ENCODE data around the gene UST.
A peak's percentile ranks its signal among the peaks of the same experiment; 100 is the strongest.

The UST gene

GRCh38 chr6:148737806-148738205, 9.0 kb upstream of the UST start:
- WGBS, 2 experiments (ENCODE audit: insufficient coverage in 2 of 2), result 100% methylated on average over 2 of the region's 4 CpGs; no CpG with 5 or more reads in 1 of the 2 experiments
- H3K9me3 ChIP-seq (ENCODE audit: control insufficient read depth, low read length), result no peaks in the 10 kb centered on the region
- H3K4me1 ChIP-seq (ENCODE audit: control insufficient read depth, insufficient read depth, low read length, poor library complexity, severe bottlenecking), result no peaks in the 10 kb centered on the region
- no peak overlapping the region for H3K4me3 ChIP-seq (ENCODE audit: extremely low read depth, insufficient read depth, low read length, poor library complexity, severe bottlenecking)
- H3K27ac ChIP-seq (ENCODE audit: low read depth, low read length, severe bottlenecking), result no peak overlapping the region
- no peaks in the 10 kb centered on the region for H3K36me3 ChIP-seq (ENCODE audit: control insufficient read depth, insufficient read depth, low read length)

- 94 to 97% methylated on average over 8 of the region's 14 CpGs for WGBS, 2 experiments (ENCODE audit: insufficient coverage in 2 of 2)
- Histone ChIP-seq H3K4me3 (ENCODE audit: extremely low read depth, insufficient read depth, low read length, poor library complexity, severe bottlenecking) (no peak overlapping the region), H3K27ac (ENCODE audit: low read depth, low read length, severe bottlenecking) (no peak overlapping the region), H3K9me3 (ENCODE audit: control insufficient read depth, low read length) (no peaks in the 10 kb centered on the region), H3K4me1 (ENCODE audit: control insufficient read depth, insufficient read depth, low read length, poor library complexity, severe bottlenecking) (peaks cover 2% of the 10 kb centered on the region), H3K36me3 (ENCODE audit: control insufficient read depth, insufficient read depth, low read length) (no peaks in the 10 kb centered on the region)
Measured at GRCh38 chr6:148738946-148739821, 7.6 kb upstream of the UST start.

- WGBS, 2 experiments (ENCODE audit: insufficient coverage in 2 of 2), result 89 to 94% methylated on average over 3 of the region's 3 CpGs
Measured at GRCh38 chr6:148739822-148740128, 7.1 kb upstream of the UST start.

GRCh38 chr6:148743476-148743875, 3.4 kb upstream of the UST start:
- no peaks in the 10 kb centered on the region for H3K36me3 ChIP-seq (ENCODE audit: control insufficient read depth, insufficient read depth, low read length)
- no peak overlapping the region for H3K27ac ChIP-seq (ENCODE audit: low read depth, low read length, severe bottlenecking)
- H3K4me1 ChIP-seq (ENCODE audit: control insufficient read depth, insufficient read depth, low read length, poor library complexity, severe bottlenecking), result peaks cover 7% of the 10 kb centered on the region
- WGBS, 2 experiments (ENCODE audit: insufficient coverage in 2 of 2), result 89 to 100% methylated on average over 4 of the region's 4 CpGs
- H3K4me3 ChIP-seq (ENCODE audit: extremely low read depth, insufficient read depth, low read length, poor library complexity, severe bottlenecking), result no peak overlapping the region
- no peaks in the 10 kb centered on the region for H3K9me3 ChIP-seq (ENCODE audit: control insufficient read depth, low read length)

More at GRCh38 chr6:148739822-148740128, 7.1 kb upstream of the UST start:
- H3K27ac ChIP-seq (ENCODE audit: low read depth, low read length, severe bottlenecking), result no peak overlapping the region
- no peak overlapping the region for H3K4me3 ChIP-seq (ENCODE audit: extremely low read depth, insufficient read depth, low read length, poor library complexity, severe bottlenecking)
- no peaks in the 10 kb centered on the region for H3K9me3 ChIP-seq (ENCODE audit: control insufficient read depth, low read length)
- H3K36me3 ChIP-seq (ENCODE audit: control insufficient read depth, insufficient read depth, low read length), result no peaks in the 10 kb centered on the region
- peaks cover 2% of the 10 kb centered on the region for H3K4me1 ChIP-seq (ENCODE audit: control insufficient read depth, insufficient read depth, low read length, poor library complexity, severe bottlenecking)

GRCh38 chr6:148745926-148746325, 904 bp upstream of the UST start:
- Histone ChIP-seq H3K9me3 (ENCODE audit: control insufficient read depth, low read length) (no peaks in the 10 kb centered on the region), H3K36me3 (ENCODE audit: control insufficient read depth, insufficient read depth, low read length) (no peaks in the 10 kb centered on the region), H3K4me3 (ENCODE audit: extremely low read depth, insufficient read depth, low read length, poor library complexity, severe bottlenecking) (peak overlapping the region; percentile 71), H3K4me1 (ENCODE audit: control insufficient read depth, insufficient read depth, low read length, poor library complexity, severe bottlenecking) (peaks cover 7% of the 10 kb centered on the region), H3K27ac (ENCODE audit: low read depth, low read length, severe bottlenecking) (peak overlapping the region; percentile 80)
- 3 to 23% methylated on average over 3 to 4 of the region's 6 CpGs for WGBS, 2 experiments (ENCODE audit: insufficient coverage in 2 of 2)

GRCh38 chr6:148747145-148747470, 278 bp downstream of the UST start:
- Histone ChIP-seq H3K27ac (ENCODE audit: low read depth, low read length, severe bottlenecking) (peak overlapping the region; percentile 80), H3K4me1 (ENCODE audit: control insufficient read depth, insufficient read depth, low read length, poor library complexity, severe bottlenecking) (peaks cover 7% of the 10 kb centered on the region), H3K36me3 (ENCODE audit: control insufficient read depth, insufficient read depth, low read length) (no peaks in the 10 kb centered on the region), H3K9me3 (ENCODE audit: control insufficient read depth, low read length) (no peaks in the 10 kb centered on the region), H3K4me3 (ENCODE audit: extremely low read depth, insufficient read depth, low read length, poor library complexity, severe bottlenecking) (peak overlapping the region; percentile 71)
- 0% methylated on average over 12 to 37 of the region's 45 CpGs for WGBS, 2 experiments (ENCODE audit: insufficient coverage in 2 of 2)

- no peaks in the 10 kb centered on the region for H3K9me3 ChIP-seq (ENCODE audit: control insufficient read depth, low read length)
- peak overlapping the region; percentile 71 for H3K4me3 ChIP-seq (ENCODE audit: extremely low read depth, insufficient read depth, low read length, poor library complexity, severe bottlenecking)
- no peak overlapping the region for H3K27ac ChIP-seq (ENCODE audit: low read depth, low read length, severe bottlenecking)
- WGBS, 2 experiments (ENCODE audit: insufficient coverage in 2 of 2), result 0% methylated on average over 31 to 34 of the region's 66 CpGs
- peaks cover 7% of the 10 kb centered on the region for H3K4me1 ChIP-seq (ENCODE audit: control insufficient read depth, insufficient read depth, low read length, poor library complexity, severe bottlenecking)
- H3K36me3 ChIP-seq (ENCODE audit: control insufficient read depth, insufficient read depth, low read length), result no peaks in the 10 kb centered on the region
Measured at GRCh38 chr6:148747471-148748165, 788 bp downstream of the UST start.

- Histone ChIP-seq H3K36me3 (ENCODE audit: control insufficient read depth, insufficient read depth, low read length) (no peaks in the 10 kb centered on the region), H3K9me3 (ENCODE audit: control insufficient read depth, low read length) (no peaks in the 10 kb centered on the region), H3K4me1 (ENCODE audit: control insufficient read depth, insufficient read depth, low read length, poor library complexity, severe bottlenecking) (peaks cover 5% of the 10 kb centered on the region), H3K4me3 (ENCODE audit: extremely low read depth, insufficient read depth, low read length, poor library complexity, severe bottlenecking) (no peak overlapping the region), H3K27ac (ENCODE audit: low read depth, low read length, severe bottlenecking) (no peak overlapping the region)
- WGBS, 2 experiments (ENCODE audit: insufficient coverage in 2 of 2), result no CpG with 5 or more reads among the region's 1 CpG
Measured at GRCh38 chr6:148749674-148750073, 2.8 kb downstream of the UST start.

- H3K9me3 ChIP-seq (ENCODE audit: control insufficient read depth, low read length), result no peaks in the 10 kb centered on the region
- peaks cover under 1% of the 10 kb centered on the region for H3K4me1 ChIP-seq (ENCODE audit: control insufficient read depth, insufficient read depth, low read length, poor library complexity, severe bottlenecking)
- no peak overlapping the region for H3K27ac ChIP-seq (ENCODE audit: low read depth, low read length, severe bottlenecking)
- 93 to 95% methylated on average over 9 to 11 of the region's 13 CpGs for WGBS, 2 experiments (ENCODE audit: insufficient coverage in 2 of 2)
- H3K36me3 ChIP-seq (ENCODE audit: control insufficient read depth, insufficient read depth, low read length), result no peaks in the 10 kb centered on the region
- no peak overlapping the region for H3K4me3 ChIP-seq (ENCODE audit: extremely low read depth, insufficient read depth, low read length, poor library complexity, severe bottlenecking)
Measured at GRCh38 chr6:148750838-148751792, 4.3 kb downstream of the UST start.

- H3K36me3 ChIP-seq (ENCODE audit: control insufficient read depth, insufficient read depth, low read length), result no peaks in the 10 kb centered on the region
- WGBS, 2 experiments (ENCODE audit: insufficient coverage in 2 of 2), result 83% methylated on average over 1 of the region's 2 CpGs; no CpG with 5 or more reads in 1 of the 2 experiments
- H3K9me3 ChIP-seq (ENCODE audit: control insufficient read depth, low read length), result no peaks in the 10 kb centered on the region
- H3K4me3 ChIP-seq (ENCODE audit: extremely low read depth, insufficient read depth, low read length, poor library complexity, severe bottlenecking), result no peak overlapping the region
- H3K27ac ChIP-seq (ENCODE audit: low read depth, low read length, severe bottlenecking), result no peak overlapping the region
- H3K4me1 ChIP-seq (ENCODE audit: control insufficient read depth, insufficient read depth, low read length, poor library complexity, severe bottlenecking), result no peaks in the 10 kb centered on the region
Measured at GRCh38 chr6:148751793-148752170, 5.0 kb downstream of the UST start.
